HepG2 (cell line): ENCODE measurements around the gene CLPSL2. TPM values are rescaled to one million over a fixed set of nuclear protein-coding genes. Genes with fewer than 3 reads are reported as not detected.
A peak's percentile ranks its signal among the peaks of the same experiment; 100 is the strongest.

Experiments
- IKZF4 ChIP-seq: sonication (generic); formaldehyde crosslinking; IDR thresholded peaks from 2 replicates; pipeline ENCODE4 v1.5.1; 2020; ENCODE audit warnings: borderline replicate concordance, mild to moderate bottlenecking, low read depth, missing genetic modification reagents; ENCODE audit errors: not compliant biosample characterization
- KAT8 ChIP-seq: IDR thresholded peaks from 2 replicates; pipeline ENCODE4 v1.6.1; 2016; ENCODE audit warnings: missing genetic modification reagents, missing compliant biosample characterization
- MED8 ChIP-seq: sonication (generic); formaldehyde crosslinking; IDR thresholded peaks from 2 replicates; pipeline ENCODE4 v1.8.1; 2023; ENCODE audit warnings: mild to moderate bottlenecking, missing genetic modification reagents; ENCODE audit not compliant: insufficient replicate concordance
- MXD4 ChIP-seq: IDR thresholded peaks from 2 replicates; pipeline ENCODE4 v1.6.1; 2016; ENCODE audit warnings: mild to moderate bottlenecking, missing biosample characterization, missing genetic modification reagents
- SP1 ChIP-seq, 2 experiments: fragments of 450-650 bp in 1 of 2; sonication (generic) in 1 of 2; formaldehyde crosslinking in 1 of 2; IDR thresholded peaks; 2 replicates each; pipeline versions ENCODE4 v1.4.0 to v1.6.1; 2016 to 2020; ENCODE audit warnings: missing genetic modification reagents in 1 of 2
- ZNF44 ChIP-seq: sonication (generic); formaldehyde crosslinking; IDR thresholded peaks from 2 replicates; pipeline ENCODE4 v1.5.1; 2020; ENCODE audit warnings: mild to moderate bottlenecking, missing genetic modification reagents
- ZNF501 ChIP-seq: sonication (generic); formaldehyde crosslinking; IDR thresholded peaks from 2 replicates; pipeline ENCODE4 v1.5.1; 2020; ENCODE audit warnings: mild to moderate bottlenecking, moderate library complexity, missing genetic modification reagents
- ZNF724P ChIP-seq: sonication (generic); formaldehyde crosslinking; IDR thresholded peaks from 2 replicates; pipeline ENCODE4 v1.8.0; 2022; ENCODE audit warnings: missing genetic modification reagents, borderline replicate concordance
- polyA plus RNA-seq, 8 experiments: library from polyadenylated mRNA; depleted of rRNA in 3 of 8; stranded (reverse) in 7 of 8; unstranded in 1 of 8; fragments of >200 nt; fragmentation: Illumina TruSeq in 4 of 8; extraction: Trizol in 4 of 8; gene quantifications; 2 replicates each; pipeline versions ENCODE4 v1.2.1 to v1.2.3, GENCODE V29; 2011 to 2016; ENCODE audit warnings: low read depth in 4 of 8, missing spikeins in 1 of 8, mixed read lengths in 1 of 8; ENCODE audit not compliant: insufficient read depth in 1 of 8
- total RNA-seq, 5 experiments: library from RNA; depleted of rRNA; stranded (reverse); fragments of >200 nt; fragmentation: Illumina TruSeq; extraction: Trizol; gene quantifications; 2 replicates each; pipeline ENCODE4 v1.2.3, GENCODE V29; 2016; ENCODE audit warnings: low read depth in 1 of 5
- TF ChIP-seq, protein P1 (sequence below): sonication (generic); formaldehyde crosslinking; IDR thresholded peaks from 2 replicates; pipeline ENCODE4 v1.5.1; 2020; ENCODE audit warnings: mild to moderate bottlenecking, missing genetic modification reagents, moderate library complexity
- TF ChIP-seq, protein P2 (sequence below): sonication (generic); formaldehyde crosslinking; IDR thresholded peaks from 2 replicates; pipeline ENCODE4 v1.9.0; 2021; ENCODE audit warnings: missing genetic modification reagents, mild to moderate bottlenecking, borderline replicate concordance
- TF ChIP-seq, protein P3 (sequence below): sonication (generic); formaldehyde crosslinking; IDR thresholded peaks from 2 replicates; pipeline ENCODE4 v1.4.0; 2020; ENCODE audit warnings: mild to moderate bottlenecking, missing genetic modification reagents, borderline replicate concordance
- TF ChIP-seq, protein P4 (sequence below): sonication (generic); formaldehyde crosslinking; IDR thresholded peaks from 2 replicates; pipeline ENCODE4 v1.4.0; 2020; ENCODE audit warnings: missing genetic modification reagents, borderline replicate concordance

Gene CLPSL2
- total and polyA plus RNA-seq, 2 of the 13 experiments (the other 11 are each of a cell fraction or from before 2014, with no cell fraction given), result not detected

DNA sequence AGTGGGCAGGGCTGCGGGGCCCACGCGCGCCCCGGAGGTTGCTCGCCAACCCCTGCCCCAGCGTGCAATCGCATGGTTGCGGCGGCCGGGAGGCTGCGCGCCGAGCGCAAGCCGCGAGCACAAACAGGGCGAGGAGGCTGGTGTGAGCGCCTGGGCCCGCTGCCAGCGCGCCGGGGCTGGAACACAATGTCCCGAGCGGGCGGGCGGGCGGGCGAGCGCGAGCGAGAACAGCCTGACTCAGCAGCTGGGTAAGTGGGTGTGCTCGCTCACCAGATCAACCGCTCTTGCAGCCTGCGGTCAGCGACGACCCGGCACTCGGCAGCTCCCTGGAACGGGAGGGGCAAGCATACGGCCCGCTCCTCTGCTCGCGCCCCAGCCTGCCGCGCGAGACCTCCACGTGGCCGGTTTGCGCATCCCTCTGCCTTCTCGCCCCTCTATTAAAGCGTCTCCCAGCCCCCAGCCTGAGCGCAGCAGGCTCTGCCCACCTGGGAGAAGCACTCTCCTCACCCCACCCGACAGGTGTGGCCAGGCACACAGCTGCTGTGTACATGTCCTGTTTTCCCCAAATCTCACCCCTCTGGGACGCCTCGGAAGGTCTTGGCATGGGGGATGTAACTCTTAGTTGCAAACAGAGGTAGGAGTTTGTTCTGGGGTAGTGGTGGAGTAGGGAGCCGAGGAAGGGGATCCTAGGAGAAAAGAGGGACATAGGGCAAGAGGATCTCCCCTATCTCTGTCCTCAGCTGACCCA, 48.3 kb upstream of the CLPSL2 start (continued):
- no peak for TF ChIP-seq MED8
- TF ChIP-seq SP1 (IDR thresholded peaks at IDR 0.05), result no peak
- TF ChIP-seq SP1 (CRISPR knock-in tag; IDR thresholded peaks at IDR 0.05), result 0 out of 2 replicates have a peak, but pooled peaks have one; percentile 13
- no peak; the same call in 1 of the 2 replicates for TF ChIP-seq MXD4
- TF ChIP-seq, protein P1, sequence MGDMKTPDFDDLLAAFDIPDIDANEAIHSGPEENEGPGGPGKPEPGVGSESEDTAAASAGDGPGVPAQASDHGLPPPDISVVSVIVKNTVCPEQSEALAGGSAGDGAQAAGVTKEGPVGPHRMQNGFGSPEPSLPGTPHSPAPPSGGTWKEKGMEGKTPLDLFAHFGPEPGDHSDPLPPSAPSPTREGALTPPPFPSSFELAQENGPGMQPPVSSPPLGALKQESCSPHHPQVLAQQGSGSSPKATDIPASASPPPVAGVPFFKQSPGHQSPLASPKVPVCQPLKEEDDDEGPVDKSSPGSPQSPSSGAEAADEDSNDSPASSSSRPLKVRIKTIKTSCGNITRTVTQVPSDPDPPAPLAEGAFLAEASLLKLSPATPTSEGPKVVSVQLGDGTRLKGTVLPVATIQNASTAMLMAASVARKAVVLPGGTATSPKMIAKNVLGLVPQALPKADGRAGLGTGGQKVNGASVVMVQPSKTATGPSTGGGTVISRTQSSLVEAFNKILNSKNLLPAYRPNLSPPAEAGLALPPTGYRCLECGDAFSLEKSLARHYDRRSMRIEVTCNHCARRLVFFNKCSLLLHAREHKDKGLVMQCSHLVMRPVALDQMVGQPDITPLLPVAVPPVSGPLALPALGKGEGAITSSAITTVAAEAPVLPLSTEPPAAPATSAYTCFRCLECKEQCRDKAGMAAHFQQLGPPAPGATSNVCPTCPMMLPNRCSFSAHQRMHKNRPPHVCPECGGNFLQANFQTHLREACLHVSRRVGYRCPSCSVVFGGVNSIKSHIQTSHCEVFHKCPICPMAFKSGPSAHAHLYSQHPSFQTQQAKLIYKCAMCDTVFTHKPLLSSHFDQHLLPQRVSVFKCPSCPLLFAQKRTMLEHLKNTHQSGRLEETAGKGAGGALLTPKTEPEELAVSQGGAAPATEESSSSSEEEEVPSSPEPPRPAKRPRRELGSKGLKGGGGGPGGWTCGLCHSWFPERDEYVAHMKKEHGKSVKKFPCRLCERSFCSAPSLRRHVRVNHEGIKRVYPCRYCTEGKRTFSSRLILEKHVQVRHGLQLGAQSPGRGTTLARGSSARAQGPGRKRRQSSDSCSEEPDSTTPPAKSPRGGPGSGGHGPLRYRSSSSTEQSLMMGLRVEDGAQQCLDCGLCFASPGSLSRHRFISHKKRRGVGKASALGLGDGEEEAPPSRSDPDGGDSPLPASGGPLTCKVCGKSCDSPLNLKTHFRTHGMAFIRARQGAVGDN (CRISPR knock-in tag), result peak; percentile 94
- TF ChIP-seq ZNF501 (CRISPR knock-in tag), result peak; percentile 67; the same call in 1 of the 2 replicates
- TF ChIP-seq, protein P2, sequence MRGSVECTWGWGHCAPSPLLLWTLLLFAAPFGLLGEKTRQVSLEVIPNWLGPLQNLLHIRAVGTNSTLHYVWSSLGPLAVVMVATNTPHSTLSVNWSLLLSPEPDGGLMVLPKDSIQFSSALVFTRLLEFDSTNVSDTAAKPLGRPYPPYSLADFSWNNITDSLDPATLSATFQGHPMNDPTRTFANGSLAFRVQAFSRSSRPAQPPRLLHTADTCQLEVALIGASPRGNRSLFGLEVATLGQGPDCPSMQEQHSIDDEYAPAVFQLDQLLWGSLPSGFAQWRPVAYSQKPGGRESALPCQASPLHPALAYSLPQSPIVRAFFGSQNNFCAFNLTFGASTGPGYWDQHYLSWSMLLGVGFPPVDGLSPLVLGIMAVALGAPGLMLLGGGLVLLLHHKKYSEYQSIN, result no peak
- no peak for TF ChIP-seq KAT8 (CRISPR knock-in tag)
- TF ChIP-seq, protein P3, sequence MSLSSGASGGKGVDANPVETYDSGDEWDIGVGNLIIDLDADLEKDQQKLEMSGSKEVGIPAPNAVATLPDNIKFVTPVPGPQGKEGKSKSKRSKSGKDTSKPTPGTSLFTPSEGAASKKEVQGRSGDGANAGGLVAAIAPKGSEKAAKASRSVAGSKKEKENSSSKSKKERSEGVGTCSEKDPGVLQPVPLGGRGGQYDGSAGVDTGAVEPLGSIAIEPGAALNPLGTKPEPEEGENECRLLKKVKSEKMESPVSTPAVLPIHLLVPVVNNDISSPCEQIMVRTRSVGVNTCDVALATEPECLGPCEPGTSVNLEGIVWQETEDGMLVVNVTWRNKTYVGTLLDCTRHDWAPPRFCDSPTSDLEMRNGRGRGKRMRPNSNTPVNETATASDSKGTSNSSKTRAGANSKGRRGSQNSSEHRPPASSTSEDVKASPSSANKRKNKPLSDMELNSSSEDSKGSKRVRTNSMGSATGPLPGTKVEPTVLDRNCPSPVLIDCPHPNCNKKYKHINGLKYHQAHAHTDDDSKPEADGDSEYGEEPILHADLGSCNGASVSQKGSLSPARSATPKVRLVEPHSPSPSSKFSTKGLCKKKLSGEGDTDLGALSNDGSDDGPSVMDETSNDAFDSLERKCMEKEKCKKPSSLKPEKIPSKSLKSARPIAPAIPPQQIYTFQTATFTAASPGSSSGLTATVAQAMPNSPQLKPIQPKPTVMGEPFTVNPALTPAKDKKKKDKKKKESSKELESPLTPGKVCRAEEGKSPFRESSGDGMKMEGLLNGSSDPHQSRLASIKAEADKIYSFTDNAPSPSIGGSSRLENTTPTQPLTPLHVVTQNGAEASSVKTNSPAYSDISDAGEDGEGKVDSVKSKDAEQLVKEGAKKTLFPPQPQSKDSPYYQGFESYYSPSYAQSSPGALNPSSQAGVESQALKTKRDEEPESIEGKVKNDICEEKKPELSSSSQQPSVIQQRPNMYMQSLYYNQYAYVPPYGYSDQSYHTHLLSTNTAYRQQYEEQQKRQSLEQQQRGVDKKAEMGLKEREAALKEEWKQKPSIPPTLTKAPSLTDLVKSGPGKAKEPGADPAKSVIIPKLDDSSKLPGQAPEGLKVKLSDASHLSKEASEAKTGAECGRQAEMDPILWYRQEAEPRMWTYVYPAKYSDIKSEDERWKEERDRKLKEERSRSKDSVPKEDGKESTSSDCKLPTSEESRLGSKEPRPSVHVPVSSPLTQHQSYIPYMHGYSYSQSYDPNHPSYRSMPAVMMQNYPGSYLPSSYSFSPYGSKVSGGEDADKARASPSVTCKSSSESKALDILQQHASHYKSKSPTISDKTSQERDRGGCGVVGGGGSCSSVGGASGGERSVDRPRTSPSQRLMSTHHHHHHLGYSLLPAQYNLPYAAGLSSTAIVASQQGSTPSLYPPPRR (CRISPR knock-in tag), result no peak
- TF ChIP-seq, protein P4, sequence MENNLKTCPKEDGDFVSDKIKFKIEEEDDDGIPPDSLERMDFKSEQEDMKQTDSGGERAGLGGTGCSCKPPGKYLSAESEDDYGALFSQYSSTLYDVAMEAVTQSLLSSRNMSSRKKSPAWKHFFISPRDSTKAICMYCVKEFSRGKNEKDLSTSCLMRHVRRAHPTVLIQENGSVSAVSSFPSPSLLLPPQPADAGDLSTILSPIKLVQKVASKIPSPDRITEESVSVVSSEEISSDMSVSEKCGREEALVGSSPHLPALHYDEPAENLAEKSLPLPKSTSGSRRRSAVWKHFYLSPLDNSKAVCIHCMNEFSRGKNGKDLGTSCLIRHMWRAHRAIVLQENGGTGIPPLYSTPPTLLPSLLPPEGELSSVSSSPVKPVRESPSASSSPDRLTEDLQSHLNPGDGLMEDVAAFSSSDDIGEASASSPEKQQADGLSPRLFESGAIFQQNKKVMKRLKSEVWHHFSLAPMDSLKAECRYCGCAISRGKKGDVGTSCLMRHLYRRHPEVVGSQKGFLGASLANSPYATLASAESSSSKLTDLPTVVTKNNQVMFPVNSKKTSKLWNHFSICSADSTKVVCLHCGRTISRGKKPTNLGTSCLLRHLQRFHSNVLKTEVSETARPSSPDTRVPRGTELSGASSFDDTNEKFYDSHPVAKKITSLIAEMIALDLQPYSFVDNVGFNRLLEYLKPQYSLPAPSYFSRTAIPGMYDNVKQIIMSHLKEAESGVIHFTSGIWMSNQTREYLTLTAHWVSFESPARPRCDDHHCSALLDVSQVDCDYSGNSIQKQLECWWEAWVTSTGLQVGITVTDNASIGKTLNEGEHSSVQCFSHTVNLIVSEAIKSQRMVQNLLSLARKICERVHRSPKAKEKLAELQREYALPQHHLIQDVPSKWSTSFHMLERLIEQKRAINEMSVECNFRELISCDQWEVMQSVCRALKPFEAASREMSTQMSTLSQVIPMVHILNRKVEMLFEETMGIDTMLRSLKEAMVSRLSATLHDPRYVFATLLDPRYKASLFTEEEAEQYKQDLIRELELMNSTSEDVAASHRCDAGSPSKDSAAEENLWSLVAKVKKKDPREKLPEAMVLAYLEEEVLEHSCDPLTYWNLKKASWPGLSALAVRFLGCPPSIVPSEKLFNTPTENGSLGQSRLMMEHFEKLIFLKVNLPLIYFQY (CRISPR knock-in tag), result no peak
- peak; percentile 42; the same call in 1 of the 2 replicates for TF ChIP-seq ZNF724P (CRISPR knock-in tag)
- TF ChIP-seq IKZF4 (CRISPR knock-in tag), result no peak
- TF ChIP-seq ZNF44 (CRISPR knock-in tag), result no peak
